Measurements from ENCODE around the gene PSPH. TPM values are rescaled to one million over a fixed set of nuclear protein-coding genes. Genes with fewer than 3 reads are reported as not detected.

Gene PSPH
- total RNA-seq, 1 experiment from 2014 or later = 49.3 TPM

GRCh38 chr7:56063882-56064625 lies 12.8 kb upstream of the PSPH start, which contains the start of gene SUMF2 (continued):
- TF ChIP-seq IRF1 (CRISPR knock-in tag; IDR thresholded peaks at IDR 0.05) (peak; percentile 76), ZNF423 (CRISPR knock-in tag; IDR thresholded peaks at IDR 0.05) (no peak), HMGA2 (CRISPR knock-in tag; IDR thresholded peaks at IDR 0.05) (no peak), FOXP1 (CRISPR knock-in tag; IDR thresholded peaks at IDR 0.05; ENCODE audit: borderline replicate concordance) (peak; percentile 98), ATF6 (CRISPR knock-in tag; IDR thresholded peaks at IDR 0.05) (no peak), CDX4 (CRISPR knock-in tag; IDR thresholded peaks at IDR 0.05; ENCODE audit: borderline replicate concordance) (no peak), JAZF1 (CRISPR knock-in tag; IDR thresholded peaks at IDR 0.05) (no peak), NFYB (CRISPR knock-in tag; conservative IDR thresholded peaks at IDR 0.05; ENCODE audit: low read depth) (peak; percentile 41), RELA (CRISPR knock-in tag; IDR thresholded peaks at IDR 0.05; ENCODE audit: borderline replicate concordance) (no peak), EMX1 (CRISPR knock-in tag; IDR thresholded peaks at IDR 0.05) (peak; percentile 97), GTF2I (CRISPR knock-in tag; conservative IDR thresholded peaks at IDR 0.05) (no peak), ESRRA (CRISPR knock-in tag; IDR thresholded peaks at IDR 0.05; ENCODE audit: borderline replicate concordance) (no peak), MLX (CRISPR knock-in tag; IDR thresholded peaks at IDR 0.05) (no peak), MAX (CRISPR knock-in tag; IDR thresholded peaks at IDR 0.05) (peak; percentile 89), ZNF121 (CRISPR knock-in tag; IDR thresholded peaks at IDR 0.05) (no peak), SP1 (CRISPR knock-in tag; conservative IDR thresholded peaks at IDR 0.05) (peak; percentile 87), PRDM15 (CRISPR knock-in tag; IDR thresholded peaks at IDR 0.05) (no peak), E2F1 (CRISPR knock-in tag; IDR thresholded peaks at IDR 0.05) (no peak), ERG (CRISPR knock-in tag; IDR thresholded peaks at IDR 0.05) (peak; percentile 99), ZNF138 (CRISPR knock-in tag; conservative IDR thresholded peaks at IDR 0.05) (no peak), CTCF (IDR thresholded peaks at IDR 0.05) (no peak), MYBL2 (CRISPR knock-in tag; IDR thresholded peaks at IDR 0.05) (peak; percentile 80), ZMAT4 (CRISPR knock-in tag; IDR thresholded peaks at IDR 0.05) (peak; percentile 90)
